ENCODE measurements around the gene ARF1. TPM values are rescaled to one million over a fixed set of nuclear protein-coding genes. Genes with fewer than 3 reads are reported as not detected.

ARF1 gene
- total and polyA plus RNA-seq, 2 of the 13 experiments (the other 11 are each of a cell fraction or from before 2014, with no cell fraction given), result 186 to 327 TPM

DNA sequence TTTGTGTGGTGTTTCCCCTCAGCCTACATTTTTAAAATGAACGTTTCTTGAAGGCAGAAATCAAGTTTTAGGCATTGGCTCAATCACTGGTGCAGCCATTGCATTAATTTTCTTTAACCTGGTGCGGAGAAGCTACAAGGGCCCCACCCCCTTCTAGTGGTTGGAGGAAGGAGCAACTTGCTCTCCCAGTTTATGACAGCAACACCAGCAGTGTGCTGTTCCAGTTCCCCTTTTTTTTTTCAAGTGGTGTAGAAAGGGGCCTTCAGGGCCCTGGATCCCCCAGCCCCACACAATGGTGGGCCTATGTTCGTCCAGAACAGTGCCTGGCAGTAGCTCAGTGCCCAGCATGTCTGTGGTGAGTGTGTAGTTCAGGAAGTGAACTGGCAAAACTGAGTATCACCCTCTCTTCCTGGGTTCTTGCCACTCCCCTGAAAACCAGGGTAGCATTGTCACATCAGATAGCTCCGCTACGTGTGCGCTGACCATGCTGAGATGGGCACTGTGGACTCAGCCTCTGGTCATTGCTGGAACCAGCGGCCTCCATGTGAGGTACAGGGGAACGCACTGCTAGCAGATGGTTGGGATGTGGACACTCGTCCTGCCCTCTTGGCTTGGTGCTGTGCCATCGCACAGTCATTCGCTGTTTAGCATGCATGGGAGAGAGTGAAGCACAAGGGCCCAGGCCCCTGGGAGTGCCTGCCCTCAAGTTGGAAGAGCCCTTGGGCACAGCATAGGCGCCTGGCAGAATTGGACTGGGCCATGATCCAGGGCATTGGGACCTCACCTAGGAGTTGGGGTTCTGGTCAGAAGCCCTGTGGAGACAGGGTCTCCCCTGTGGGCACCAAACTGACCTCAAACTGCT is 7.2 kb downstream of the ARF1 start:
- no TSS peak for BruUV-seq (replicated peaks)
- ATAC-seq (no peak), FAIRE-seq (no peak), DNase-seq (ENCODE audit: low spot score) (no peak)
- H3K27me3 ChIP-seq (ENCODE audit: control insufficient read depth in 1 of 2, insufficient read depth in 2 of 2, low read length in 2 of 2), result no peaks in the 10 kb centered on the region
- in situ Hi-C loops (cut with HindIII; ENCODE audit: extremely low pct_ligation_motif_present, low pct_unique_long_range_greater_than_20kb) (no loop called here), intact Hi-C loops (cut with micrococcal nuclease; ENCODE audit: unreplicated experiment) (loop anchor here (10.0 kb wide), 1 partner anchor 1155 kb away; no protein-coding TSS in a partner anchor)
- no peak overlapping the region for H3K27ac ChIP-seq (ENCODE audit: extremely low read length, insufficient read depth, low read length)
- H3K36me3 ChIP-seq (replicated peaks in 1 of 2; ENCODE audit: control insufficient read depth in 1 of 2, insufficient read depth in 2 of 2, low read length in 2 of 2), result peaks cover 15 to 72% of the 10 kb centered on the region in 2 experiments
- POLR2A ChIA-PET, result interaction anchor here (1.2 to 1.4 kb wide), 2 partner anchors 21 to 76 kb away, joined by 4 to 5 read pairs; partner anchors contain the start of gene IBA57
- peaks cover 100% of the 10 kb centered on the region for H3K79me2 ChIP-seq (ENCODE audit: insufficient read depth, low read length)
- H3K4me1 ChIP-seq (ENCODE audit: insufficient read depth, low read length), result peaks cover 66% of the 10 kb centered on the region
- H3K4me3 ChIP-seq (replicated peaks in 1 of 3; ENCODE audit: insufficient read depth in 1 of 3, low read depth in 2 of 3, low read length in 3 of 3), result no peak overlapping the region
- CTCF ChIA-PET (ENCODE audit: low intra/inter-chr PET ratio, low total read pairs), result no interaction called here
- H3K4me2 ChIP-seq (ENCODE audit: low read depth, low read length), result peak overlapping the region; percentile 11; the same call in 1 of the 2 replicates
- H3K9me3 ChIP-seq (ENCODE audit: low read length), result peaks cover 25% of the 10 kb centered on the region
- peaks cover 100% of the 10 kb centered on the region for H4K20me1 ChIP-seq (ENCODE audit: insufficient read depth, low read length)
- WGBS (ENCODE audit: low lambda C conversion rate), result 88% methylated on average over 8 of the region's 12 CpGs
- H2AFZ ChIP-seq (ENCODE audit: low read length), result no peak overlapping the region
- H3K9ac ChIP-seq (ENCODE audit: insufficient read depth, low read depth, low read length), result no peak overlapping the region
- no peak for TF ChIP-seq HDAC2 (CRISPR knock-in tag; IDR thresholded peaks at IDR 0.05)
- no peak for TF ChIP-seq E2F1 (CRISPR knock-in tag; IDR thresholded peaks at IDR 0.05)
- TF ChIP-seq ZNF382 (CRISPR knock-in tag; IDR thresholded peaks at IDR 0.05; ENCODE audit: borderline replicate concordance), result no peak
- no peak for TF ChIP-seq ZNF251 (CRISPR knock-in tag; IDR thresholded peaks at IDR 0.05)
- TF ChIP-seq RXRB (CRISPR knock-in tag; IDR thresholded peaks at IDR 0.05; ENCODE audit: borderline replicate concordance), result no peak
- TF ChIP-seq RBM22 (optimal IDR thresholded peaks at IDR 0.05; ENCODE audit: low read length), result peak; percentile 45
- peak; percentile 26; the same call in 1 of the 2 replicates for TF ChIP-seq ZBTB33 (CRISPR knock-in tag; IDR thresholded peaks at IDR 0.05)
- peak; percentile 67 for TF ChIP-seq AGO2 (optimal IDR thresholded peaks at IDR 0.05; ENCODE audit: low read depth, low read length)
- no peak for TF ChIP-seq ZBTB37 (CRISPR knock-in tag; IDR thresholded peaks at IDR 0.05)
- no peak for TF ChIP-seq ZNF264 (CRISPR knock-in tag; IDR thresholded peaks at IDR 0.05)
- no peak for TF ChIP-seq CSRNP1 (CRISPR knock-in tag; IDR thresholded peaks at IDR 0.05)
- no peak for TF ChIP-seq ZNF562 (CRISPR knock-in tag; IDR thresholded peaks at IDR 0.05; ENCODE audit: borderline replicate concordance)
- no peak for TF ChIP-seq HIC2 (CRISPR knock-in tag; IDR thresholded peaks at IDR 0.05; ENCODE audit: low read depth)
